IMR-90 (cell line): ENCODE measurements around the gene CYP27C1. TPM values are rescaled to one million over a fixed set of nuclear protein-coding genes. Genes with fewer than 3 reads are reported as not detected.

Experiments used
- ATAC-seq: fragments of 200-7000 bp; cut with Tn5 transposase; 2 replicates; pipeline ENCODE4 v1.9.1; 2020; ENCODE audit warnings: low read depth, mild to moderate bottlenecking, moderate library complexity
- BruUV-seq: library from RNA; stranded (reverse); fragments of 400-500 nt; replicated peaks from 2 replicates; lab custom pipeline; 2021; lab: Mats Ljungman, UMichigan
- CTCF ChIA-PET: fragments of 300-600 bp; formaldehyde crosslinking; extraction: SDS; loops from one replicate; lab custom pipeline; 2021; ENCODE audit warnings: antibody characterized with exemption; lab: Yijun Ruan, JAX
- POLR2A ChIA-PET: fragments of 300-600 bp; sonication (Branson Sonifier 250); formaldehyde crosslinking; loops from one replicate; lab custom pipeline; 2022; ENCODE audit warnings: antibody characterized with exemption; ENCODE audit not compliant: unreplicated experiment; lab: Charles Lee
- DNase-seq: peaks from one replicate; pipeline ENCODE4 v3.0.0; 2013
- H2AFZ ChIP-seq: replicated peaks from 2 replicates; pipeline ENCODE3; 2013; ENCODE audit warnings: low read length, mild to moderate bottlenecking; ENCODE audit not compliant: poor library complexity
- H2AK5ac ChIP-seq: 2 replicates; pipeline ENCODE4 v1.6.1; 2013; ENCODE audit warnings: low read depth, low read length, inconsistent platforms
- H2AK9ac ChIP-seq: replicated peaks from 2 replicates; pipeline ENCODE3; 2013; ENCODE audit warnings: mild to moderate bottlenecking, low read depth, low read length, moderate library complexity; ENCODE audit not compliant: poor library complexity
- H2BK120ac ChIP-seq: 2 replicates; pipeline ENCODE4 v1.6.1; 2013; ENCODE audit warnings: low read depth, low read length, inconsistent platforms
- H2BK15ac ChIP-seq: 3 replicates; pipeline ENCODE4 v1.6.1; 2013; ENCODE audit warnings: low read depth, low read length, inconsistent platforms
- H2BK20ac ChIP-seq: 2 replicates; pipeline ENCODE4 v1.6.1; 2013; ENCODE audit warnings: low read depth, mild to moderate bottlenecking, inconsistent platforms, low read length, moderate library complexity
- H2BK5ac ChIP-seq: 2 replicates; pipeline ENCODE4 v1.6.1; 2013; ENCODE audit warnings: mild to moderate bottlenecking, low read depth, low read length, inconsistent platforms; ENCODE audit not compliant: poor library complexity, severe bottlenecking
- H3K14ac ChIP-seq: replicated peaks from 2 replicates; pipeline ENCODE4 v1.6.1; 2013; ENCODE audit warnings: low read depth, low read length, inconsistent platforms
- H3K18ac ChIP-seq: 2 replicates; pipeline ENCODE4 v1.6.1; 2013; ENCODE audit warnings: low read depth, low read length, control low read depth
- H3K23ac ChIP-seq: 2 replicates; pipeline ENCODE4 v1.6.1; 2013; ENCODE audit warnings: low read depth, low read length, inconsistent platforms
- H3K27ac ChIP-seq: 2 replicates; pipeline ENCODE4 v1.5.1; 2013; ENCODE audit warnings: mild to moderate bottlenecking, control low read depth, low read length; ENCODE audit not compliant: insufficient read depth
- H3K27me3 ChIP-seq: 2 replicates; pipeline ENCODE4 v1.6.1; 2013; ENCODE audit warnings: low read length; ENCODE audit not compliant: control insufficient read depth, insufficient read depth
- H3K36me3 ChIP-seq: 2 replicates; pipeline ENCODE4 v1.6.1; 2013; ENCODE audit warnings: low read length, mixed read lengths; ENCODE audit not compliant: control insufficient read depth, insufficient read depth
- H3K4ac ChIP-seq: 2 replicates; pipeline ENCODE4 v1.6.1; 2013; ENCODE audit warnings: low read depth, low read length, inconsistent platforms
- H3K4me1 ChIP-seq: 2 replicates; pipeline ENCODE4 v1.6.1; 2013; ENCODE audit warnings: low read length, mixed read lengths; ENCODE audit not compliant: control insufficient read depth, insufficient read depth
- H3K4me2 ChIP-seq: 2 replicates; pipeline ENCODE4 v1.6.1; 2013; ENCODE audit warnings: low read depth, mild to moderate bottlenecking, control low read depth, low read length, moderate library complexity
- H3K4me3 ChIP-seq: 2 replicates; pipeline ENCODE4 v1.5.1; 2013; ENCODE audit warnings: low read depth, mild to moderate bottlenecking, control low read depth, low read length, moderate library complexity; ENCODE audit not compliant: insufficient read depth
- H3K56ac ChIP-seq: 2 replicates; pipeline ENCODE4 v1.6.1; 2013; ENCODE audit warnings: low read length, inconsistent platforms; ENCODE audit not compliant: insufficient read depth; ENCODE audit errors: extremely low read depth
- H3K79me1 ChIP-seq, 2 experiments: 2 replicates each; pipeline ENCODE4 v1.6.1; 2013; ENCODE audit warnings: low read length in 2 of 2, inconsistent platforms in 1 of 2, low read depth in 1 of 2
- H3K9ac ChIP-seq: 2 replicates; pipeline ENCODE4 v1.6.1; 2013; ENCODE audit warnings: low read depth, low read length, control low read depth
- H3K9me1 ChIP-seq: 2 replicates; pipeline ENCODE4 v1.6.1; 2013; ENCODE audit warnings: low read length, inconsistent platforms; ENCODE audit not compliant: insufficient read depth
- H3K9me3 ChIP-seq: 2 replicates; pipeline ENCODE4 v1.6.1; 2013; ENCODE audit warnings: low read length; ENCODE audit not compliant: control insufficient read depth, insufficient read depth
- H4K20me1 ChIP-seq: 2 replicates; pipeline ENCODE4 v1.6.1; 2013; ENCODE audit warnings: low read length, inconsistent platforms; ENCODE audit not compliant: insufficient read depth
- H4K5ac ChIP-seq: 2 replicates; pipeline ENCODE4 v1.6.1; 2013; ENCODE audit warnings: mild to moderate bottlenecking, low read depth, low read length, control low read depth
- H4K8ac ChIP-seq, 2 experiments: 2 replicates each; pipeline ENCODE4 v1.6.1; 2013; ENCODE audit warnings: low read depth in 2 of 2, low read length in 2 of 2, control low read depth in 1 of 2, inconsistent platforms in 1 of 2
- H4K91ac ChIP-seq: 2 replicates; pipeline ENCODE4 v1.6.1; 2013; ENCODE audit warnings: low read depth, low read length, inconsistent platforms; ENCODE audit not compliant: insufficient read depth
- BHLHE40 ChIP-seq: fragments of 150-350 bp; IDR thresholded peaks from 2 replicates; pipeline ENCODE4 v1.6.1; 2016; ENCODE audit warnings: mild to moderate bottlenecking, low read depth, low read length
- CEBPB ChIP-seq: IDR thresholded peaks from 2 replicates; pipeline ENCODE4 v1.6.1; 2012; ENCODE audit warnings: low read depth, low read length, improper control_type of control experiment
- CTCF ChIP-seq: conservative IDR thresholded peaks from 2 replicates; pipeline ENCODE4 v1.5.1; 2012; ENCODE audit warnings: mild to moderate bottlenecking, low read depth, low read length, improper control_type of control experiment
- FOS ChIP-seq: fragments of 150-350 bp; IDR thresholded peaks from 2 replicates; pipeline ENCODE4 v1.6.1; 2016; ENCODE audit warnings: low read depth, low read length
- MAFK ChIP-seq: IDR thresholded peaks from 2 replicates; pipeline ENCODE4 v1.6.1; 2012; ENCODE audit warnings: low read depth, low read length, improper control_type of control experiment
- MAZ ChIP-seq: IDR thresholded peaks from 2 replicates; pipeline ENCODE4 v1.6.1; 2012; ENCODE audit warnings: low read depth, mild to moderate bottlenecking, low read length, improper control_type of control experiment, moderate library complexity, borderline replicate concordance
- MXI1 ChIP-seq: IDR thresholded peaks from 2 replicates; pipeline ENCODE4 v1.6.1; 2012; ENCODE audit warnings: low read depth, mild to moderate bottlenecking, low read length, moderate library complexity, borderline replicate concordance
- NFE2L2 ChIP-seq: fragments of 150-350 bp; IDR thresholded peaks from 2 replicates; pipeline ENCODE4 v1.6.1; 2016; ENCODE audit warnings: low read depth, mild to moderate bottlenecking, low read length
- POLR2A ChIP-seq: IDR thresholded peaks from 2 replicates; pipeline ENCODE4 v1.6.1; 2012; ENCODE audit warnings: mild to moderate bottlenecking, low read depth, low read length
- RAD21 ChIP-seq: IDR thresholded peaks from 2 replicates; pipeline ENCODE4 v1.6.1; 2012; ENCODE audit warnings: low read length, improper control_type of control experiment
- RCOR1 ChIP-seq: IDR thresholded peaks from 2 replicates; pipeline ENCODE4 v1.6.1; 2012; ENCODE audit warnings: mild to moderate bottlenecking, low read length, improper control_type of control experiment; ENCODE audit not compliant: insufficient replicate concordance
- RFX5 ChIP-seq: IDR thresholded peaks from 2 replicates; pipeline ENCODE4 v1.8.0; 2012; ENCODE audit warnings: low read depth, mild to moderate bottlenecking, low read length, moderate library complexity
- SMC3 ChIP-seq: fragments of 150-350 bp; IDR thresholded peaks from 2 replicates; pipeline ENCODE4 v1.6.1; 2016; ENCODE audit warnings: low read depth, mild to moderate bottlenecking, antibody characterized with exemption, low read length, moderate library complexity
- USF2 ChIP-seq: fragments of 150-350 bp; IDR thresholded peaks from 2 replicates; pipeline ENCODE4 v1.6.1; 2017; ENCODE audit warnings: mild to moderate bottlenecking, antibody characterized with exemption, low read length, low read depth
- WGBS, 2 experiments: methylation state at CpG; one replicate each; pipeline versions ENCODE4 v1.1.5 to v1.1.7; 2013; ENCODE audit warnings: missing lambda C conversion rate in 2 of 2; ENCODE audit not compliant: insufficient read length in 1 of 2; ENCODE audit errors: extremely low coverage in 2 of 2; 5-methylcytosine and 5-hydroxymethylcytosine counted together
- dilution Hi-C: fragments of 300-500 bp; cut with HindIII; formaldehyde crosslinking; loops from one replicate; pipeline ENCODE4 v1.14.3; 2018; ENCODE audit warnings: low sequenced_read_pairs; ENCODE audit not compliant: unreplicated experiment
- in situ Hi-C: fragments of 300-500 bp; cut with MboI; formaldehyde crosslinking; loops from 3 replicates; pipeline ENCODE4 v1.14.3; 2019; ENCODE audit warnings: low sequenced_read_pairs, inconsistent platforms, mixed read lengths
- intact Hi-C: fragments of 100-400 bp; cut with micrococcal nuclease; formaldehyde crosslinking; loops from 2 replicates; pipeline ENCODE4 v1.10.0; 2022
- polyA plus RNA-seq, 3 experiments: library from polyadenylated mRNA; depleted of rRNA; stranded (reverse); fragments of >200 nt; gene quantifications; 2 replicates each; pipeline ENCODE4 v1.2.3, GENCODE V29; 2012; ENCODE audit warnings: low replicate concordance in 1 of 3
- total RNA-seq: library from RNA; depleted of rRNA; stranded (reverse); fragments of >200 nt; gene quantifications from 2 replicates; pipeline ENCODE4 v1.2.3, GENCODE V29; 2012
- TF ChIP-seq, protein P1 (sequence below): fragments of 150-350 bp; IDR thresholded peaks from 2 replicates; pipeline ENCODE4 v1.6.1; 2016; ENCODE audit warnings: low read depth, mild to moderate bottlenecking, low read length, moderate library complexity, borderline replicate concordance

Gene CYP27C1
- total and polyA plus RNA-seq, 2 of the 4 experiments (the other 2 are of a cell fraction), result not detected

DNA sequence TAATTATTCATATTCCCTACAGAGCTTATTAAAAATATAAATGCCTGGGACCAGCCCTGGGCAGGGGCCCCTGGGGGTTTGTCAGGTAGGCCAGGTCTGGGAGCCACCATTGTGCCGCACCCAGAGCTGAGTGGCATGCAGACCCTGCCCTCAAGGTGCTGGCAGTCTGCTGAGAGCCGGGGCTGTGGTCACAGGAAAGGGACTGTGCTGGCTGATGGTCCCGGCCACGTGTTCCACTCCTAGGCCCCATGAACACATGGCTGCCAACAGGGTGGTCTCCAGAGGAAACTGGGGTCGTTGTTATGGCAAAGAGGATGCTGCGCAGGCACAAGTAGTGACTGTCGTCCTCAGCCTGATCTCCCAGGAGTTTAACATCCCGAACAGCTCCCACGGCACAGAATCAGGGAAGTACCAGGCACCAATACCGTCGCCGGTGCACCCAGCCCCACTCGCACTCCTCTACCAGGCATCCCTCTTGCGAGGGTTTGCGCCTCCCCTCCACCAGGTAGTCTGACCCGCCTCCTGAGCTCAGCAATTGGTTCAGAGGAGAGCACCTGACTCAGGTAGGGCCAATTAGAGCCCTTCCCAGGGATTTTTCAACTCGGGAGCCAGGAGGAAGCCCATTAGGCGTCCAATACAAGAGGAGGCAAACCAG, 73.9 kb downstream of the CYP27C1 start:
- POLR2A ChIA-PET, result no interaction called here

More for the DNA sequence above, 73.9 kb downstream of the CYP27C1 start:
- Histone ChIP-seq H2AK5ac (peak overlapping the region; percentile 93), H3K4me1 (peaks cover 17% of the 10 kb centered on the region), H2BK15ac (peak overlapping the region; percentile 68; the same call in 1 of the 3 replicates), H2BK120ac (peak overlapping the region; percentile 47), H3K4ac (peak overlapping the region; percentile 77), H2BK20ac (peak overlapping the region; percentile 61), H4K8ac (no peak overlapping the region; a peak in 2 of 4 replicates), H3K36me3 (no peaks in the 10 kb centered on the region), H2AFZ (no peak overlapping the region), H3K56ac (no peak overlapping the region), H3K9ac (no peak overlapping the region), H3K23ac (no peak overlapping the region), H3K79me1 (0 out of 4 replicates have a peak, but pooled peaks cover 0 to 3% of the 10 kb centered on the region in 2 experiments), H3K4me3 (no peak overlapping the region), H4K5ac (no peak overlapping the region), H3K9me1 (peaks cover 16% of the 10 kb centered on the region), H3K18ac (no peak overlapping the region), H4K20me1 (no peaks in the 10 kb centered on the region), H3K27me3 (no peaks in the 10 kb centered on the region), H4K91ac (peak overlapping the region; percentile 68), H3K14ac (0 out of 2 replicates have a peak overlapping the region, but pooled peaks have one; percentile 29), H3K9me3 (peaks cover 7% of the 10 kb centered on the region), H2AK9ac (no peak overlapping the region), H3K27ac (no peak overlapping the region), H3K4me2 (no peak overlapping the region), H2BK5ac (peak overlapping the region; percentile 32)
- intact Hi-C loops (loop anchor here (5.0 kb wide), 1 partner anchor 64 kb away; no protein-coding TSS in a partner anchor), dilution Hi-C loops (no loop called here), in situ Hi-C loops (no loop called here)
- BruUV-seq, result no TSS peak
- 78% methylated on average over 6 of the region's 18 CpGs; no CpG with 5 or more reads in 1 of the 2 experiments for WGBS, 2 experiments
- ATAC-seq (no peak), DNase-seq (no peak)
- CTCF ChIA-PET, result interaction anchor here (0.5 to 1.7 kb wide), 2 partner anchors 8 to 55 kb away, joined by 4 to 6 read pairs; no protein-coding TSS in a partner anchor
- no peak for TF ChIP-seq RFX5
- no peak for TF ChIP-seq MAZ
- TF ChIP-seq POLR2A, result no peak
- no peak for TF ChIP-seq RCOR1
- no peak for TF ChIP-seq MXI1
- TF ChIP-seq, protein P1, sequence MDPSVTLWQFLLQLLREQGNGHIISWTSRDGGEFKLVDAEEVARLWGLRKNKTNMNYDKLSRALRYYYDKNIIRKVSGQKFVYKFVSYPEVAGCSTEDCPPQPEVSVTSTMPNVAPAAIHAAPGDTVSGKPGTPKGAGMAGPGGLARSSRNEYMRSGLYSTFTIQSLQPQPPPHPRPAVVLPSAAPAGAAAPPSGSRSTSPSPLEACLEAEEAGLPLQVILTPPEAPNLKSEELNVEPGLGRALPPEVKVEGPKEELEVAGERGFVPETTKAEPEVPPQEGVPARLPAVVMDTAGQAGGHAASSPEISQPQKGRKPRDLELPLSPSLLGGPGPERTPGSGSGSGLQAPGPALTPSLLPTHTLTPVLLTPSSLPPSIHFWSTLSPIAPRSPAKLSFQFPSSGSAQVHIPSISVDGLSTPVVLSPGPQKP, result no peak
- TF ChIP-seq CTCF, result no peak
- TF ChIP-seq NFE2L2, result no peak
- no peak for TF ChIP-seq CEBPB
- no peak for TF ChIP-seq SMC3
- no peak for TF ChIP-seq BHLHE40
- no peak for TF ChIP-seq RAD21
- TF ChIP-seq USF2, result no peak
- TF ChIP-seq FOS, result no peak
- no peak for TF ChIP-seq MAFK
